Skin epidermis (tissue), 12 donors: ENCODE measurements around the gene UHRF2.
"Not testable (repeated sequence)": the region's sequence is repeated elsewhere in the genome, so short reads cannot be mapped to it uniquely, and the experiment has no call there.

Source experiments
- H3K27ac ChIP-seq, 21 experiments: fragments of 200-600 bp; sonication (generic) in 11 of 21; one replicate each; pipeline ENCODE4 v1.5.0; 2020; ENCODE audit warnings: mild to moderate bottlenecking in 3 of 21, inconsistent platforms in 2 of 21, moderate library complexity in 2 of 21
- H3K4me3 ChIP-seq, 7 experiments: fragments of 200-600 bp; sonication (generic) in 2 of 7; one replicate each; pipeline ENCODE4 v1.5.0; 2020; ENCODE audit warnings: inconsistent platforms in 2 of 7, mild to moderate bottlenecking in 2 of 7, moderate library complexity in 1 of 7

The UHRF2 gene

GRCh38 chr9:6412487-6413364 lies at the start of gene UHRF2:
TSS of gene UHRF2 (plus strand) at chr9:6413199. CDS start at chr9:6413491, 292 bp downstream.
- Histone ChIP-seq H3K4me3 (peak within 1 kb of the TSS; percentile 61 to 96 (median 83)), H3K27ac (peak within 1 kb of the TSS; percentile 65 to 94 (median 90))

- Histone ChIP-seq H3K27ac (no peak overlapping the region), H3K4me3 (no peak overlapping the region)
Measured at GRCh38 chr9:6367128-6367890, 45.7 kb upstream of the UHRF2 start.

GRCh38 chr9:6368831-6369230 lies 44.2 kb upstream of the UHRF2 start:
- Histone ChIP-seq H3K27ac (no peak overlapping the region), H3K4me3 (no peak overlapping the region)

GRCh38 chr9:6381477-6382012 lies 31.5 kb upstream of the UHRF2 start:
- H3K4me3 ChIP-seq, H3K27ac ChIP-seq: not testable (repeated sequence)

- H3K27ac ChIP-seq, result peak overlapping the region in 4 of 21 experiments; percentile 21 to 72 (median 48)
Measured at GRCh38 chr9:6382681-6383080, 30.3 kb upstream of the UHRF2 start.

GRCh38 chr9:6383551-6384225 lies 29.3 kb upstream of the UHRF2 start:
- H3K27ac ChIP-seq, result peak overlapping the region in 10 of 21 experiments; percentile 7 to 72 (median 30)
- no peak overlapping the region for H3K4me3 ChIP-seq

More at GRCh38 chr9:6382681-6383080, 30.3 kb upstream of the UHRF2 start:
- H3K4me3 ChIP-seq, result no peak overlapping the region

- peak overlapping the region in 7 of 21 experiments; percentile 7 to 67 (median 37) for H3K27ac ChIP-seq
- H3K4me3 ChIP-seq, result no peak overlapping the region
Measured at GRCh38 chr9:6384732-6385131, 28.3 kb upstream of the UHRF2 start.

GRCh38 chr9:6399071-6399470 lies 13.9 kb upstream of the UHRF2 start:
- H3K27ac ChIP-seq, result no peak overlapping the region
- H3K4me3 ChIP-seq, result no peak overlapping the region

- no peak overlapping the region for H3K4me3 ChIP-seq
- no peak overlapping the region for H3K27ac ChIP-seq
Measured at GRCh38 chr9:6405371-6405770, 7.6 kb upstream of the UHRF2 start.

GRCh38 chr9:6407778-6408177 lies 5.2 kb upstream of the UHRF2 start:
- no peak overlapping the region for H3K27ac ChIP-seq
- no peak overlapping the region for H3K4me3 ChIP-seq

GRCh38 chr9:6408320-6408719 lies 4.7 kb upstream of the UHRF2 start:
- H3K4me3 ChIP-seq, result no peak overlapping the region
- H3K27ac ChIP-seq, result no peak overlapping the region

- H3K27ac ChIP-seq, result no peak overlapping the region
- no peak overlapping the region for H3K4me3 ChIP-seq
Measured at GRCh38 chr9:6409811-6410210, 3.2 kb upstream of the UHRF2 start.

GRCh38 chr9:6410633-6411032 lies 2.4 kb upstream of the UHRF2 start:
- Histone ChIP-seq H3K27ac (no peak overlapping the region), H3K4me3 (no peak overlapping the region)

- Histone ChIP-seq H3K27ac (peak overlapping the region; percentile 65 to 94 (median 90)), H3K4me3 (peak overlapping the region; percentile 61 to 96 (median 83))
Measured at GRCh38 chr9:6413365-6414246, 607 bp downstream of the UHRF2 start.

GRCh38 chr9:6414247-6414641 lies 1.2 kb downstream of the UHRF2 start:
- Histone ChIP-seq H3K4me3 (peak overlapping the region; percentile 61 to 96 (median 83)), H3K27ac (peak overlapping the region in 20 of 21 experiments; percentile 65 to 94 (median 90))

GRCh38 chr9:6415266-6415665 lies 2.3 kb downstream of the UHRF2 start:
- H3K4me3 ChIP-seq, result peak overlapping the region in 3 of 7 experiments; percentile 62 to 83 (median 79)
- peak overlapping the region in 1 of 21 experiments; percentile 94 for H3K27ac ChIP-seq

- Histone ChIP-seq H3K4me3 (no peak overlapping the region), H3K27ac (no peak overlapping the region)
Measured at GRCh38 chr9:6417186-6417585, 4.2 kb downstream of the UHRF2 start.

GRCh38 chr9:6418764-6419163 lies 5.8 kb downstream of the UHRF2 start:
- Histone ChIP-seq H3K4me3 (no peak overlapping the region), H3K27ac (no peak overlapping the region)

- H3K27ac ChIP-seq, result no peak overlapping the region
- H3K4me3 ChIP-seq, result no peak overlapping the region
Measured at GRCh38 chr9:6424940-6425339, 11.9 kb downstream of the UHRF2 start.
